ENCODE results near the gene PACSIN3.
A peak's percentile ranks its signal among the peaks of the same experiment; 100 is the strongest.
"Not testable (repeated sequence)": the region's sequence is repeated elsewhere in the genome, so short reads cannot be mapped to it uniquely, and the experiment has no call there.

PACSIN3 gene

GRCh38 chr11:47186076-47186699 lies at the start of gene PACSIN3:
PACSIN3 (minus strand) TSS chr11:47186434; CDS start chr11:47182727, 3,707 bp downstream.
- no peak for DNase-seq (ENCODE audit: low spot score)

- DNase-seq (ENCODE audit: low spot score) = peak; percentile 37
Measured at GRCh38 chr11:47235163-47235562, 48.9 kb upstream of the PACSIN3 start.

GRCh38 chr11:47234669-47235100 lies 48.5 kb upstream of the PACSIN3 start:
- DNase-seq (ENCODE audit: low spot score) = peak; percentile 80

GRCh38 chr11:47233989-47234668 lies 47.9 kb upstream of the PACSIN3 start:
- DNase-seq (ENCODE audit: low spot score) = peak; percentile 79

GRCh38 chr11:47233051-47233450 lies 46.8 kb upstream of the PACSIN3 start:
- DNase-seq (ENCODE audit: low spot score) = no peak

GRCh38 chr11:47229161-47229560 lies 42.9 kb upstream of the PACSIN3 start:
- no peak for DNase-seq (ENCODE audit: low spot score)

- no peak for DNase-seq (ENCODE audit: low spot score)
Measured at GRCh38 chr11:47225552-47226400, 39.5 kb upstream of the PACSIN3 start.

GRCh38 chr11:47222696-47223095 lies 36.5 kb upstream of the PACSIN3 start:
- no peak for DNase-seq (ENCODE audit: low spot score)

- no peak for DNase-seq (ENCODE audit: low spot score)
Measured at GRCh38 chr11:47220401-47220821, 34.2 kb upstream of the PACSIN3 start.

- peak; percentile 57 for DNase-seq (ENCODE audit: low spot score)
Measured at GRCh38 chr11:47216121-47216798, 30.0 kb upstream of the PACSIN3 start.

GRCh38 chr11:47215366-47215910 lies 29.2 kb upstream of the PACSIN3 start:
- DNase-seq (ENCODE audit: low spot score) = peak; percentile 52

- peak; percentile 96 for DNase-seq (ENCODE audit: low spot score)
Measured at GRCh38 chr11:47213950-47214565, 27.8 kb upstream of the PACSIN3 start.

GRCh38 chr11:47212938-47213337 lies 26.7 kb upstream of the PACSIN3 start:
- DNase-seq (ENCODE audit: low spot score) = no peak

GRCh38 chr11:47208628-47209027 lies 22.4 kb upstream of the PACSIN3 start:
- no peak for DNase-seq (ENCODE audit: low spot score)

- DNase-seq (ENCODE audit: low spot score) = not testable (repeated sequence)
Measured at GRCh38 chr11:47208008-47208552, 21.8 kb upstream of the PACSIN3 start.

- DNase-seq (ENCODE audit: low spot score) = no peak
Measured at GRCh38 chr11:47207459-47207858, 21.2 kb upstream of the PACSIN3 start.

- DNase-seq (ENCODE audit: low spot score) = not testable (repeated sequence)
Measured at GRCh38 chr11:47206577-47206976, 20.3 kb upstream of the PACSIN3 start.

GRCh38 chr11:47204637-47204989 lies 18.4 kb upstream of the PACSIN3 start:
- no peak for DNase-seq (ENCODE audit: low spot score)

- no peak for DNase-seq (ENCODE audit: low spot score)
Measured at GRCh38 chr11:47202576-47202975, 16.3 kb upstream of the PACSIN3 start.

GRCh38 chr11:47201015-47201414 lies 14.8 kb upstream of the PACSIN3 start:
- DNase-seq (ENCODE audit: low spot score) = no peak

- DNase-seq (ENCODE audit: low spot score) = not testable (repeated sequence)
Measured at GRCh38 chr11:47198161-47198560, 11.9 kb upstream of the PACSIN3 start.
